Fibroblast of mammary gland (primary cell): Measurements from ENCODE around the gene CBLN2.

Experiments used
- DNase-seq: peaks from one replicate; pipeline ENCODE4 v3.0.0-alpha.2; 2010; ENCODE audit warnings: low read depth
- H3K4me3 ChIP-seq: 2 replicates; pipeline ENCODE4 v1.5.1; 2011; ENCODE audit warnings: low read depth, mild to moderate bottlenecking, low read length, moderate library complexity; ENCODE audit not compliant: control insufficient read depth
- TF ChIP-seq, protein P1 (sequence below): conservative IDR thresholded peaks from 2 replicates; pipeline ENCODE4 v1.5.1; 2011; ENCODE audit warnings: low read depth, low read length, inconsistent platforms; ENCODE audit not compliant: control insufficient read depth, insufficient read depth

Gene CBLN2

DNA sequence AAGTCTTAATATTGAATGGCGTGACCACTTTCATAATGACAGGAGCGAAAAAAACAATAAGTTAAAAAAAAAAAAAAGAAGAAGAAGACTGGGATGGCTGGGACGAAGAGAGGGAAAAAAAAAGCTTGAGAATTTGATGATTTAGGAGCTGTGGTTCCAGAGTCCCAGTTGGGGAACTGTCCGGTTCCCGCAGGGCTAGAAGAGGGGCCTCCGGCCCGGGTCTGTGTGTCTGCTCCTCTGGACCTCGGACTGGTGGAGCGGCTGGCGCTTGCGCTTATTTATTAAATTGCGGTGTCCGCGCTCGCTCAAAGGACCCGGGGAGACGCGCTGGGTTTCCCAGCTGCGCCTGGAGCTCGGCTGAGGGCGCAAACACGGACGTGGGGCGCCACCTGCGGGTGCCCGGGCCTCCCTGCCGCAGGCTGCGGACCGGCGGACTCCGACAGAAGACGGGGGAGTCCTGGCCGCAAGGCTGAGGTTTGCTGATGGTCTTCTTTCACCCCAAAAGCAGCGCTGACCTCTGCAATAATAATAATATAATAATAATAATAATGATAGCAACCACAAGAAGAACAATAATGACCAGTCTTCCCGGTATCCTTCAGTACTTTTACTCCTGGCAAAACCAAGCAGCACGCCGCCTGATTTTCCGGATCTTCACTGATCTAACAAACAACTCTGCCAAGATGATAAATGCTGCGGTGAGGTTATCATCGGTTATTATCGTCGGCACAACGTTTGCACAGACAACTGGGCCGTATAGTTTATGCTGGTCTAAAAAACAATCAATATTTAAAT lies at the start of gene CBLN2:
TSS of gene CBLN2 (minus strand) at position 251 of the 795 bp plus-strand sequence. CDS start 2,182 bp downstream, outside the sequence.
- H3K4me3 ChIP-seq, result no peak within 1 kb of the TSS
- TF ChIP-seq, protein P1, sequence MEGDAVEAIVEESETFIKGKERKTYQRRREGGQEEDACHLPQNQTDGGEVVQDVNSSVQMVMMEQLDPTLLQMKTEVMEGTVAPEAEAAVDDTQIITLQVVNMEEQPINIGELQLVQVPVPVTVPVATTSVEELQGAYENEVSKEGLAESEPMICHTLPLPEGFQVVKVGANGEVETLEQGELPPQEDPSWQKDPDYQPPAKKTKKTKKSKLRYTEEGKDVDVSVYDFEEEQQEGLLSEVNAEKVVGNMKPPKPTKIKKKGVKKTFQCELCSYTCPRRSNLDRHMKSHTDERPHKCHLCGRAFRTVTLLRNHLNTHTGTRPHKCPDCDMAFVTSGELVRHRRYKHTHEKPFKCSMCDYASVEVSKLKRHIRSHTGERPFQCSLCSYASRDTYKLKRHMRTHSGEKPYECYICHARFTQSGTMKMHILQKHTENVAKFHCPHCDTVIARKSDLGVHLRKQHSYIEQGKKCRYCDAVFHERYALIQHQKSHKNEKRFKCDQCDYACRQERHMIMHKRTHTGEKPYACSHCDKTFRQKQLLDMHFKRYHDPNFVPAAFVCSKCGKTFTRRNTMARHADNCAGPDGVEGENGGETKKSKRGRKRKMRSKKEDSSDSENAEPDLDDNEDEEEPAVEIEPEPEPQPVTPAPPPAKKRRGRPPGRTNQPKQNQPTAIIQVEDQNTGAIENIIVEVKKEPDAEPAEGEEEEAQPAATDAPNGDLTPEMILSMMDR, result peak; percentile 52
- peak; percentile 51 for DNase-seq

DNA sequence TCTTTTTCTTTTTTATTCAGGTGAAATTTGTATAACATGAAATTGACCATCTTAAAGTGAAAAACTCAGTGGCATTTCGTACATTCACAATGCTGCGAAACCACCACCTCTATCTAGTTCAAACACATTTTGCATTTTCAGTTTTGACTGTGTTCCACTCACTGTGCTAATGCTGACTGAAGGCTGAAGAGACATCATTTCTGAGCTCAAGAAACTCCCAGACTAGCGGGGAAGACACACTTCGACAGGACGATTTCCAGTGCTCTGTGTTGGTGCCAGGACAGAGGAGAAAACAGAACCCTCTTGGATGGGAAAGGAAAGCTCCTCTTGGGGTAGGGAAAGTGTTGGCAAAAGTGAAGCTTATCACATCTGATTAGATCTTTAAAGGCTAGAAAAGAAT lies 44.2 kb upstream of the CBLN2 start:
- H3K4me3 ChIP-seq, result no peak overlapping the region
- no peak for DNase-seq
- TF ChIP-seq, protein P1, result no peak

DNA sequence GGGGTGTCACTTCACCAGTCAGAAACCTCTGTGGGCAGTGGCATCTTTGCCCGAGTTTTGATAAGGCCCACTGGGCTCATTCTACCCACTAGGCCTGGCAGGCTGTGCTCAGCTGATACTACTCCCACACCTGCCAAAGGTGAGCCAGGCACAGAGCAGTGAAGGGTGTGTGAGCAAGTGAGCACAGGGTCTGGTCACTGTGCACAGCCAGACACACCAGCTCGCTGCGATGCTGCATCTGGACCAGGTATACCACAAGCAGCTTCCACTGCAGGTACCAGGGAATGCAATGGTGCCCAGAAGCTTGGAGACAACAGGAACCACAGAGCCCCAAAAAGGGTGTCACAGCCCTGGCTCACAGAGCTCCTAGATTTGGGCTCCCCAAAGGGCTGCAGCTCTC lies 40.6 kb upstream of the CBLN2 start:
- TF ChIP-seq, protein P1, result no peak
- no peak for DNase-seq
- no peak overlapping the region for H3K4me3 ChIP-seq

DNA sequence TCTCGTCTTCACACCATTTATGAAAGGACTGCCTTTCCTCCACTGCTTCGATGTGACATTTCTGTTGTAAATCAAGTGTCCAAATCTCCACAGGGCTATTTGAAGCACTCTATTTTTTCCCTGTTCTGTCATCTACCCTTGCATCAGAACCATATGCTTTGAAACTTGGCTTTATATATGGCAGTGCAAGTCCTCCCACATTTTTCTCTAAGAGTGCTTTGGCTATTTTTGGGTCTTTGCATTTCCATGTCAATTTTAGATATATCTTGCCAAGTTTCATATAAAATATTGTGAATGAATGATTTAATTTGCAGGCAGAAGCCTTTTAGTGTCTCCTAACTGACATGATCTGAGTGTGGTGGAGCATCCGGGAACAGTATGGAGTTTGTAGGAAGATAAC lies 37.8 kb upstream of the CBLN2 start:
- DNase-seq, result no peak
- H3K4me3 ChIP-seq, result no peak overlapping the region
- TF ChIP-seq, protein P1, result no peak

DNA sequence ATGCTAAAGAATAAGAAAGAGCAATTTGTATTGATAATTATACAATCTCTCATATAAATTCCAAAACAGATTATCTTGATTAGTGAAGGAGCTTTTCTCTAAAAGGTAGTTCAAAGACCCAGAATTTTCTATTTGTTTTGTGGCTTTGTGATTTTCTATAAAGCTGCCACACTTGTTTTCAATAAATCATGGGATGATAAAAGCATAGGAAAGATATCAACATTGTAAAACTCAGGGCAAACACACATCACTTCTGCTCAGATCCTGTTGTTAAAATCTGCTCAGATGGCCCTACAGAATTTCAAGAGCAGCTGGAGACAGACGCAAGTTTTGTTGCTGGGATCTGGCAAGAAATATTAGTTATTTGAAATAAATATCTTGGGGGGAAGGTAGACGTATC lies 28.8 kb upstream of the CBLN2 start:
- TF ChIP-seq, protein P1, result no peak
- no peak overlapping the region for H3K4me3 ChIP-seq
- DNase-seq, result no peak

DNA sequence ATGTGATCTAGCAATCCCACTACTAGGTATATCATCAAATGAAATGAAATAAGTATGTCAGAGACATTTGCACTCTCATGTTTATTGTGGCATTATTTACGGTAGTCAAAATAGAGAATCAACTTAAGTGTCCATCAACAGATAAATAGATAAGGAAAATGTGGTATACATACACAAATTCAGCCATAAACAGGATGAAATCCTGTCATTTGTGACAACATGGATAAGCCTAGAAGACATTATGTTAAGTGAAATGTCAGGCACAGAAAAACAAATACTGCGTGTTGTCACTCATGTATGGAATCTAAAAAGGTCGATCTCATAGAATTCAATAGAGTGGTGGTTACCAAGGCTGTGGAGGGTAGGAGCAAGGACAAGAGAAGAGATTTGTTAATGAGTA lies 22.1 kb upstream of the CBLN2 start:
- no peak for DNase-seq
- H3K4me3 ChIP-seq, result no peak overlapping the region
- TF ChIP-seq, protein P1, result no peak
